SK-N-SH (cell line): ENCODE results near the gene TCF12. TPM values are rescaled to one million over a fixed set of nuclear protein-coding genes. Genes with fewer than 3 reads are reported as not detected.

ENCODE experiments used
- CTCF ChIA-PET: fragments of 300-600, 350-600 bp; formaldehyde crosslinking; extraction: SDS; loops from one replicate; lab custom pipeline; 2021; lab: Yijun Ruan, JAX
- POLR2A ChIA-PET: fragments of 350-600 bp; sonication (Branson Sonifier 250); formaldehyde crosslinking; extraction: SDS; loops from one replicate; lab custom pipeline; 2020; ENCODE audit warnings: antibody characterized with exemption, inconsistent platforms; lab: Yijun Ruan, JAX
- DNase-seq: peaks from one replicate; pipeline ENCODE4 v3.0.0; 2012
- H2AFZ ChIP-seq: fragments of 200-600 bp; sonication (generic); 2 replicates; pipeline ENCODE4 v1.8.1; 2016; ENCODE audit warnings: antibody characterized with exemption, mild to moderate bottlenecking, low read depth
- H3F3A ChIP-seq: fragments of 200-600 bp; sonication (generic); replicated peaks from 2 replicates; pipeline ENCODE3; 2016; ENCODE audit warnings: antibody characterized with exemption, mild to moderate bottlenecking; ENCODE audit not compliant: insufficient read depth
- H3K27ac ChIP-seq, 2 experiments: fragments of 200-500 bp in 1 of 2; fragments of 200-600 bp in 1 of 2; sonication (Bioruptor generic) in 1 of 2; sonication (generic), shearing (Covaris generic) in 1 of 2; 2 replicates each; pipeline versions ENCODE4 v1.5.1 to v1.6.1; 2014 to 2016; ENCODE audit warnings: low read depth in 2 of 2, inconsistent platforms in 1 of 2, low read length in 1 of 2, mild to moderate bottlenecking in 1 of 2, mixed read lengths in 1 of 2
- H3K27me3 ChIP-seq: fragments of 200-600 bp; sonication (generic), shearing (Covaris generic); 2 replicates; pipeline ENCODE4 v1.6.1; 2016; ENCODE audit warnings: mixed run types; ENCODE audit not compliant: insufficient read depth
- H3K36me3 ChIP-seq, 2 experiments: fragments of 200-500 bp in 1 of 2; fragments of 200-600 bp in 1 of 2; sonication (Bioruptor generic) in 1 of 2; sonication (generic) in 1 of 2; replicated peaks in 1 of 2; 2 replicates each; pipeline versions ENCODE3 to v1.5.1; 2014 to 2016; ENCODE audit warnings: low read length in 1 of 2, mild to moderate bottlenecking in 1 of 2; ENCODE audit not compliant: insufficient read depth in 2 of 2, control insufficient read depth in 1 of 2
- H3K4me1 ChIP-seq, 2 experiments: fragments of 200-500 bp in 1 of 2; fragments of 200-600 bp in 1 of 2; sonication (Bioruptor generic) in 1 of 2; sonication (generic), shearing (Covaris generic) in 1 of 2; 2 replicates each; pipeline versions ENCODE4 v1.5.1 to v1.6.1; 2014 to 2016; ENCODE audit warnings: low read depth in 1 of 2, low read length in 1 of 2, mixed run types in 1 of 2; ENCODE audit not compliant: insufficient read depth in 2 of 2, control insufficient read depth in 1 of 2
- H3K4me2 ChIP-seq: fragments of 200-600 bp; sonication (generic), shearing (Covaris generic); 2 replicates; pipeline ENCODE4 v1.6.1; 2017; ENCODE audit warnings: mixed run types
- H3K4me3 ChIP-seq, 2 experiments: fragments of 200-500 bp in 1 of 2; fragments of 200-600 bp in 1 of 2; sonication (Bioruptor generic) in 1 of 2; sonication (generic), shearing (Covaris generic) in 1 of 2; 2 replicates each; pipeline versions ENCODE4 v1.5.1 to v1.8.1; 2014 to 2016; ENCODE audit warnings: low read depth in 2 of 2, inconsistent platforms in 1 of 2, low read length in 1 of 2, mild to moderate bottlenecking in 1 of 2, mixed read lengths in 1 of 2, moderate library complexity in 1 of 2
- H3K79me2 ChIP-seq: fragments of 200-600 bp; sonication (generic); 2 replicates; pipeline ENCODE4 v1.8.1; 2017; ENCODE audit warnings: mild to moderate bottlenecking; ENCODE audit not compliant: insufficient read depth
- H3K9ac ChIP-seq: fragments of 200-600 bp; sonication (generic); 2 replicates; pipeline ENCODE4 v1.6.1; 2017; ENCODE audit warnings: mixed run types
- H3K9me2 ChIP-seq: fragments of 200-600 bp; sonication (generic); 2 replicates; pipeline ENCODE4 v1.6.1; 2017; ENCODE audit warnings: mixed run types
- H3K9me3 ChIP-seq: fragments of 200-600 bp; sonication (generic); 2 replicates; pipeline ENCODE4 v1.6.1; 2017; ENCODE audit warnings: mixed run types, mild to moderate bottlenecking, moderate library complexity
- H4K20me1 ChIP-seq: fragments of 200-600 bp; sonication (generic); 2 replicates; pipeline ENCODE4 v1.6.1; 2017; ENCODE audit warnings: mild to moderate bottlenecking, mixed run types; ENCODE audit not compliant: insufficient read depth
- FOSL2 ChIP-seq: IDR thresholded peaks from 2 replicates; pipeline ENCODE4 v1.4.0; 2012; ENCODE audit warnings: low read depth, mild to moderate bottlenecking, moderate library complexity, borderline replicate concordance
- FOXM1 ChIP-seq: IDR thresholded peaks from 2 replicates; pipeline ENCODE4 v1.4.0; 2012; ENCODE audit warnings: low read depth, mild to moderate bottlenecking
- GABPA ChIP-seq: IDR thresholded peaks from 2 replicates; pipeline ENCODE4 v1.4.0; 2012; ENCODE audit warnings: low read depth, mild to moderate bottlenecking
- JUND ChIP-seq: IDR thresholded peaks from 2 replicates; pipeline ENCODE4 v1.4.0; 2012
- MEF2A ChIP-seq: IDR thresholded peaks from 2 replicates; pipeline ENCODE4 v1.4.0; 2012; ENCODE audit warnings: low read depth, borderline replicate concordance
- MXI1 ChIP-seq: IDR thresholded peaks from 2 replicates; pipeline ENCODE4 v1.6.1; 2012; ENCODE audit warnings: mild to moderate bottlenecking, low read depth, low read length, improper control_type of control experiment
- NFIC ChIP-seq: IDR thresholded peaks from 2 replicates; pipeline ENCODE4 v1.4.0; 2012; ENCODE audit warnings: borderline replicate concordance
- POLR2AphosphoS5 ChIP-seq: IDR thresholded peaks from 2 replicates; pipeline ENCODE4 v1.6.1; 2012; ENCODE audit warnings: low read depth, low read length
- RCOR1 ChIP-seq: fragments of 150-350 bp; IDR thresholded peaks from 2 replicates; pipeline ENCODE4 v1.6.1; 2017; ENCODE audit warnings: antibody characterized with exemption, low read length
- RFX5 ChIP-seq: IDR thresholded peaks from 2 replicates; pipeline ENCODE4 v1.6.1; 2012; ENCODE audit warnings: mild to moderate bottlenecking, improper control_type of control experiment, low read length
- RXRA ChIP-seq: IDR thresholded peaks from 2 replicates; pipeline ENCODE4 v1.4.0; 2012; ENCODE audit warnings: low read depth, mild to moderate bottlenecking, borderline replicate concordance
- SMC3 ChIP-seq: IDR thresholded peaks from 2 replicates; pipeline ENCODE4 v1.6.1; 2012; ENCODE audit warnings: low read depth, low read length, improper control_type of control experiment
- TAF1 ChIP-seq: IDR thresholded peaks from 2 replicates; pipeline ENCODE4 v1.6.1; 2012; ENCODE audit warnings: low read depth, mild to moderate bottlenecking, low read length, moderate library complexity, borderline replicate concordance
- whole genome bisulfite sequencing: methylation state at CpG from one replicate; pipeline ENCODE4 v1.1.6; 2017; ENCODE audit warnings: low lambda C conversion rate; 5-methylcytosine and 5-hydroxymethylcytosine counted together
- polyA plus RNA-seq, 3 experiments: library from polyadenylated mRNA; depleted of rRNA; stranded (reverse); fragments of >200 nt; gene quantifications; 2 replicates each; pipeline ENCODE4 v1.2.3, GENCODE V29; 2012
- TF ChIP-seq, protein P1 (sequence below): fragments of 150-350 bp; IDR thresholded peaks from 2 replicates; pipeline ENCODE4 v1.6.1; 2017; ENCODE audit warnings: antibody characterized with exemption, low read length, low read depth, borderline replicate concordance
- TF ChIP-seq, protein P2 (sequence below): IDR thresholded peaks from 2 replicates; pipeline ENCODE4; 2012

TCF12 gene
- polyA plus RNA-seq, 1 of the 3 experiments (the other 2 are of a cell fraction): 49.6 TPM

DNA sequence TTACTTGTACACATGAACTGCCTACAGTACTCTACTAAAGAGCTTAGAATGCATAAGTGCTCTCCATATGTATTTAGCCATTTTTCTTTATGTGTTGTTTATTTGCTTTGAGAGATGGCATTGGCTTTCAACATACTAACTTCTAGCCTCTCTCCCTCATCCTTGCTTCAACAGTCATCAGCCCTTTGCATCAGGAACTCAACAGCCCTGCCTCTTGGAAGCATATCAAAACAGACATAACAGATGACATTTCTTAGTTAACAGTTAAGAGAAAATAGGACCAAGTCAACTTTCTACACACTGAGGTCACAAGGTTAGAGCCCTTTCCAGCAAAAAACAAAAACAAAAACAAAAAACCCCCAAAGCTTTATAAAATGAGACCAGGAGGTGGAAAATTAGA, 145.6 kb downstream of the TCF12 start (continued):
- TF ChIP-seq SMC3 (no peak), MEF2A (no peak), RCOR1 (no peak), JUND (no peak), GABPA (no peak)

DNA sequence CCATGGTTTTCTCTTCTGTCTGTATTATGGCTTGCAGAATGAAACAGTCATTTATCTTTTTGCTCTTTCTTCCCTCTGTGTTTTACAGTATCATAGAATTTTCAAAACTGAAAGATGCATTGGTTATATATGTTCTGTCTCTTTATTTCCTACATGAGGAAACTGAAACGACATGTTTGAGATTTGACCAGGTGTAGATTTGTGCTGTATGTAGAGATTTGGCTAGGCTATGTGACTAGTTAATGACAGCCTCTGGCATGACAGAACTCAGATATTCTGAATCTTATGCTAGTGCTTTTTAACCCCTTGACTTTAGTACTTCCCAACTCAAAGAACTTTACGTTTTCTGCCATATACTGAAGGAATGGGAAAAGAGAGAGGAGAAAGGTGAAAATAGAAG, 151.0 kb downstream of the TCF12 start:
- Histone ChIP-seq H3F3A (peaks cover 4% of the 10 kb centered on the region), H3K9me3 (no peaks in the 10 kb centered on the region), H3K36me3 (peaks cover 0 to 7% of the 10 kb centered on the region in 2 experiments), H3K4me1 (peaks cover 0 to 18% of the 10 kb centered on the region in 2 experiments; a peak in 2 of 4 replicates), H4K20me1 (no peaks in the 10 kb centered on the region; the same call in 1 of the 2 replicates), H3K9ac (no peak overlapping the region), H3K79me2 (peaks cover 81% of the 10 kb centered on the region), H3K27ac (no peak overlapping the region), H3K4me2 (no peak overlapping the region), H3K9me2 (no peaks in the 10 kb centered on the region), H3K27me3 (no peaks in the 10 kb centered on the region), H2AFZ (no peak overlapping the region), H3K4me3 (no peak overlapping the region)
- no peak for DNase-seq
- 97% methylated on average over 2 of the region's 2 CpGs for WGBS
- POLR2A ChIA-PET: no interaction called here
- no peak for TF ChIP-seq RXRA
- no peak for TF ChIP-seq JUND
- CTCF ChIA-PET: no interaction called here

DNA sequence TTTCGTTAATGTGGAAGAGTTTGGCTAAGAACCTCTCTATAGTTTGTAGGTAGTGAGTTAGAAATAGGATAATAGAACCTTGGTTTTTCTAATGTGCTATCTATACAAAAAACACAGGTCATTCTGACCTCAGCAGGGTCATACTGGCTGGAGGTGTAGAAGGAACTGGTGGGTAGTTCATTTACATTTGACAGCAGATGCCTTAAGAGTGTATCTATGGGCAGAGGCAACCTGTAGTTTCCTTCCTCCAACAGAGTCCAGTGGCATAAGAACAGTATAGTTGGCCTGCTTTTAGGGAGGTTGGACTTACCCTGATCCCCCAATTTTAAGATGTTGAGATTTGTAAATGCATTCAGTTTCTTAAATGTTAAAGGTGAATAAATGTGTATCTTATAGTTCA, 152.2 kb downstream of the TCF12 start:
- WGBS: 100% methylated on average over 1 of the region's 1 CpG
- no peak overlapping the region for H3K27ac ChIP-seq
- TF ChIP-seq NFIC: no peak
- TF ChIP-seq FOXM1: no peak
- TF ChIP-seq, protein P1, sequence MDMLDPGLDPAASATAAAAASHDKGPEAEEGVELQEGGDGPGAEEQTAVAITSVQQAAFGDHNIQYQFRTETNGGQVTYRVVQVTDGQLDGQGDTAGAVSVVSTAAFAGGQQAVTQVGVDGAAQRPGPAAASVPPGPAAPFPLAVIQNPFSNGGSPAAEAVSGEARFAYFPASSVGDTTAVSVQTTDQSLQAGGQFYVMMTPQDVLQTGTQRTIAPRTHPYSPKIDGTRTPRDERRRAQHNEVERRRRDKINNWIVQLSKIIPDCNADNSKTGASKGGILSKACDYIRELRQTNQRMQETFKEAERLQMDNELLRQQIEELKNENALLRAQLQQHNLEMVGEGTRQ: no peak
- no peak for TF ChIP-seq MXI1
- no peak for TF ChIP-seq FOSL2
- TF ChIP-seq MEF2A: no peak
- no peak for TF ChIP-seq POLR2AphosphoS5
- TF ChIP-seq RFX5: no peak
- TF ChIP-seq, protein P2, sequence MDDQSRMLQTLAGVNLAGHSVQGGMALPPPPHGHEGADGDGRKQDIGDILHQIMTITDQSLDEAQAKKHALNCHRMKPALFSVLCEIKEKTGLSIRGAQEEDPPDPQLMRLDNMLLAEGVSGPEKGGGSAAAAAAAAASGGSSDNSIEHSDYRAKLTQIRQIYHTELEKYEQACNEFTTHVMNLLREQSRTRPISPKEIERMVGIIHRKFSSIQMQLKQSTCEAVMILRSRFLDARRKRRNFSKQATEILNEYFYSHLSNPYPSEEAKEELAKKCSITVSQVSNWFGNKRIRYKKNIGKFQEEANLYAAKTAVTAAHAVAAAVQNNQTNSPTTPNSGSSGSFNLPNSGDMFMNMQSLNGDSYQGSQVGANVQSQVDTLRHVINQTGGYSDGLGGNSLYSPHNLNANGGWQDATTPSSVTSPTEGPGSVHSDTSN: no peak
- no peak for TF ChIP-seq TAF1
- TF ChIP-seq, all 33 proteins: peak for 0
- Histone ChIP-seq H3K27me3 (no peaks in the 10 kb centered on the region), H3K4me3 (no peak overlapping the region), H4K20me1 (no peaks in the 10 kb centered on the region; the same call in 1 of the 2 replicates), H3F3A (peaks cover 9% of the 10 kb centered on the region), H3K9me2 (no peaks in the 10 kb centered on the region), H3K36me3 (peaks cover 0 to 4% of the 10 kb centered on the region in 2 experiments), H3K4me1 (peaks cover 5 to 21% of the 10 kb centered on the region in 2 experiments; a peak in 2 of 4 replicates), H3K9ac (no peak overlapping the region), H2AFZ (no peak overlapping the region), H3K79me2 (peaks cover 82% of the 10 kb centered on the region), H3K9me3 (no peaks in the 10 kb centered on the region), H3K4me2 (no peak overlapping the region)
- ChIA-PET POLR2A (no interaction called here), CTCF (no interaction called here)
- DNase-seq: no peak
